GM19193 (cell line): ENCODE data around the gene TDRD1.

ENCODE experiments used
- POLR2A ChIP-seq: IDR thresholded peaks from 4 replicates; pipeline ENCODE4 v1.6.1; 2011; ENCODE audit not compliant: insufficient read depth, insufficient read length; ENCODE audit errors: extremely low read depth

The TDRD1 gene

GRCh38 chr10:114202812-114203211, 23.7 kb downstream of the TDRD1 start:
- TF ChIP-seq POLR2A = no peak

GRCh38 chr10:114206902-114207301, 27.7 kb downstream of the TDRD1 start:
- TF ChIP-seq POLR2A = no peak

- no peak for TF ChIP-seq POLR2A
These were observed 28.2 kb downstream of the TDRD1 start for GRCh38 chr10:114207349-114207748.

GRCh38 chr10:114208351-114208750, 29.2 kb downstream of the TDRD1 start:
- no peak for TF ChIP-seq POLR2A

- no peak for TF ChIP-seq POLR2A
These were observed 33.0 kb downstream of the TDRD1 start for GRCh38 chr10:114212153-114212552.

- no peak for TF ChIP-seq POLR2A
These were observed 35.9 kb downstream of the TDRD1 start for GRCh38 chr10:114215033-114215432.

- no peak for TF ChIP-seq POLR2A
These were observed 41.1 kb downstream of the TDRD1 start for GRCh38 chr10:114220281-114220680.

- no peak for TF ChIP-seq POLR2A
These were observed 42.1 kb downstream of the TDRD1 start for GRCh38 chr10:114221235-114221634.

GRCh38 chr10:114223066-114223465, 43.9 kb downstream of the TDRD1 start:
- no peak for TF ChIP-seq POLR2A

- TF ChIP-seq POLR2A = no peak
These were observed 49.0 kb downstream of the TDRD1 start for GRCh38 chr10:114228156-114228555.

- TF ChIP-seq POLR2A = no peak
These were observed 53.5 kb downstream of the TDRD1 start for GRCh38 chr10:114232561-114233176.

- TF ChIP-seq POLR2A = no peak
These were observed 54.3 kb downstream of the TDRD1 start for GRCh38 chr10:114233482-114233881.

- no peak for TF ChIP-seq POLR2A
These were observed 55.0 kb downstream of the TDRD1 start for GRCh38 chr10:114234132-114234531.

- TF ChIP-seq POLR2A = no peak
These were observed 60.2 kb downstream of the TDRD1 start, which contains the start of gene VWA2 for GRCh38 chr10:114239117-114239993. VWA2 (plus strand) TSS chr10:114239254; CDS start chr10:114248714, 9,460 bp downstream.

- no peak for TF ChIP-seq POLR2A
These were observed 60.8 kb downstream of the TDRD1 start for GRCh38 chr10:114239994-114240345.

GRCh38 chr10:114242235-114242634, 63.1 kb downstream of the TDRD1 start:
- no peak for TF ChIP-seq POLR2A
